Lower lobe of right lung (tissue), 2 donors: Measurements from ENCODE around the gene GNG14. TPM values are rescaled to one million over a fixed set of nuclear protein-coding genes. Genes with fewer than 3 reads are reported as not detected.
"Not testable (repeated sequence)": the region's sequence is repeated elsewhere in the genome, so short reads cannot be mapped to it uniquely, and the experiment has no call there.

ENCODE experiments used
- ATAC-seq, 2 donors: fragments of 200-7000 bp; cut with Tn5 transposase; one replicate each; pipeline ENCODE4 v1.9.1; 2020 to 2022; ENCODE audit warnings: mild to moderate bottlenecking in 2 of 2, moderate library complexity in 2 of 2
- DNase-seq: peaks from one replicate; pipeline ENCODE4 v3.0.0-alpha.2; 2020
- H3K27ac ChIP-seq: fragments of 200-600 bp; one replicate; pipeline ENCODE4 v1.8.0; 2022
- H3K27me3 ChIP-seq: fragments of 200-600 bp; one replicate; pipeline ENCODE4 v1.8.0; 2022; ENCODE audit warnings: low read depth
- H3K36me3 ChIP-seq: fragments of 200-600 bp; one replicate; pipeline ENCODE4 v1.8.0; 2022; ENCODE audit warnings: mild to moderate bottlenecking
- H3K4me1 ChIP-seq: fragments of 200-600 bp; one replicate; pipeline ENCODE4 v1.8.0; 2022
- H3K4me3 ChIP-seq: fragments of 200-600 bp; one replicate; pipeline ENCODE4 v1.8.0; 2022; ENCODE audit warnings: mild to moderate bottlenecking
- H3K9me3 ChIP-seq: fragments of 200-600 bp; one replicate; pipeline ENCODE4 v1.8.0; 2022
- CTCF ChIP-seq: fragments of 200-600 bp; IDR thresholded peaks from one replicate; pipeline ENCODE4 v1.8.0; 2022; ENCODE audit warnings: antibody characterized with exemption, mild to moderate bottlenecking
- intact Hi-C: fragments of 100-400 bp; cut with DNase I; formaldehyde crosslinking; loops from one replicate; pipeline ENCODE4 v1.11.0; 2022
- total RNA-seq: library from RNA; stranded (reverse); fragmentation: NEBNext Ultra II Directional; extraction: Animal tissue kit (Norgen Biotek cat#: 25700); gene quantifications from one replicate; pipeline ENCODE4 v1.2.1, GENCODE V29; 2021
- donor health status: DM: no; HTN: yes; CAD: no; lungs with severe emphysema.

Gene GNG14
- total RNA-seq, 1 donor from 2014 or later: not detected

DNA sequence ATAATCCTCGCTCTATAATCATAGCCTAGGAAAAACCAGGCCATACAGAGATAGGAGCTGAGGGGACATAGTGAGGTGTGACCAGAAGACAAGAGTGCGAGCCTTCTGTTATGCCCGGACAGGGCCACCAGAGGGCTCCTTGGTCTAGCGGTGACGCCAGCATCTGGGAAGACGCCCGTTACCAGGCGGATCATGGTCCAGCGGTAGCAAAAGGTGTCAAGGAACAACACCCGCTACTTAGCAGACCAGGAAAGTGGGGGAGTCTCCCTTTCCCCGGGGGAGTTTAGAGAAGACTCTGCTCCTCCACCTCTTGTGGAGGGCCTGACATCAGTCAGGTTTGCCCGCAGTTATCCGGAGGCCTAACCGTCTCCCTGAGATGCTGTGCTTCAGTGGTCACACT, 24.3 kb downstream of the GNG14 start:
- H3K4me1 ChIP-seq, H3K9me3 ChIP-seq, intact Hi-C loops, DNase-seq, H3K27ac ChIP-seq, H3K27me3 ChIP-seq, ATAC-seq, H3K4me3 ChIP-seq: not testable (repeated sequence)
- TF ChIP-seq CTCF: peak; percentile 28
- H3K36me3 ChIP-seq: peaks cover 95% of the 10 kb centered on the region

DNA sequence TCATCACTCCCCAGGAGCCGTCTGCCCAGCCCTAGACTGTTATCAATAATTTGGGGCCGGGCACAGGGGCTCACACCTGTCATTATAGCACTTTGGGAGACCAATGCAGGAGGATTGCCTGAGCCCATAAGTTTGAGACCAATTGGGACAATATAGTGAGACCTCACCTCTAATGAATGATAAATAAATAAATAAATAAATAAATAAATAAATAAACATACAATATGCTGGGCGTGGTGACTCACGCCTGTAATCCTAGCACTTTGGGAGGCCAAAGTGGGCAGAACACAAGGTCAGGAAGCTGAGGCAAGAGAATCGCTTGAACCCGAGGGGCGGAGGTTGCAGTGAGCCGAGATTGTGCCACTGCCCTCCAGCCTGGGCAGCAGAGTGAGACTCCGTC, 25.5 kb downstream of the GNG14 start:
- H3K4me3 ChIP-seq: not testable (repeated sequence)

DNA sequence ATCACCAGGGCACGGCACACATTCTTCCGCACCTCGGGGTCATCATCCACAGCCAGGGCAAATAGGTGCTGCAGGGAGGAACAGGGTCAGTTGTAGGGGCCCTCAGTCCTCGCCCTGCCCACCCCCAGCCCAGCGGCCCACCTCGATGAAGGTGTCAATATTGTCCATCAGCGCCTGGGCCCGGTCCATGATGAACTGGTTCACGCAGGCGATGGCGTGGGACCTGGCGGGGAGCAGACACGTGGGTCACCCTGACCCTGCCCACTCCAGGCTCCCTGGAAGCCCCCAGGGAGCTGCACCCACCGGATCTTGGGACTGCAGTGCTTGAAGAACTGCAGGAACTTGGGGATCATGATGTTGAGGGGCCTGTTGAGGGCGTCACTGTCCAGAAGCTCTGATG, 27.3 kb downstream of the GNG14 start:
- no peaks in the 10 kb centered on the region for H3K9me3 ChIP-seq
- DNase-seq (no peak), ATAC-seq (peak in 1 of 2 donors; percentile 13)
- no peak for TF ChIP-seq CTCF
- H3K4me1 ChIP-seq: peaks cover 3% of the 10 kb centered on the region
- H3K27me3 ChIP-seq: no peaks in the 10 kb centered on the region
- H3K4me3 ChIP-seq: no peak overlapping the region
- no peak overlapping the region for H3K27ac ChIP-seq
- intact Hi-C loops: no loop called here
- peaks cover 86% of the 10 kb centered on the region for H3K36me3 ChIP-seq

More for the DNA sequence above, 25.5 kb downstream of the GNG14 start:
- H3K9me3 ChIP-seq, H3K27me3 ChIP-seq, ATAC-seq, H3K4me1 ChIP-seq, DNase-seq, intact Hi-C loops, H3K27ac ChIP-seq: not testable (repeated sequence)
- peaks cover 95% of the 10 kb centered on the region for H3K36me3 ChIP-seq

DNA sequence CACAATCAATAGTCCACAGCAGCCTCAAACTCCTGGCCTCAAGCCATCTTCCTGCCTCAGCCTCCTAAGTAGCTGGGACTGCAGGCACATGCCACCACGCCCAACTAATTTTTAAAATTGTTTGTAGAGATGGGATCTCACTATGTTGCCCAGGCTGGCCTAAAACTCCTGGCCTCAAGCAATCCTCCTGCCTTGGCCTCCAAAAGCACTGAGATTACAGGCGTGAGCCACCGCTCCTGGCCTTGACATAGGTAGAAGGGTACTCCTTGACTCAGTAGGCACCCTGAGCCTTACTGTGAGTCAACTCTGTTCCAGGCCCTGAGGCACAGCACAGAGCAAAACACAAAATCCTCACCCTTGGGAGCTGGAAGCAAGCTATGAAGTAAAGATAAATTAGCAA, 28.1 kb downstream of the GNG14 start:
- H3K9me3 ChIP-seq: no peaks in the 10 kb centered on the region
- intact Hi-C loops: no loop called here

GRCh38 chr19:12720296-12720695, 32.5 kb downstream of the GNG14 start:
- Histone ChIP-seq H3K9me3 (no peaks in the 10 kb centered on the region), H3K36me3 (peaks cover 39% of the 10 kb centered on the region), H3K4me3 (peak overlapping the region; percentile 66), H3K27ac (peak overlapping the region; percentile 31), H3K4me1 (peaks cover 32% of the 10 kb centered on the region), H3K27me3 (no peaks in the 10 kb centered on the region)
- no peak for TF ChIP-seq CTCF
- no peak for ATAC-seq
- DNase-seq: no peak
- intact Hi-C loops: no loop called here

More for the DNA sequence above, 28.1 kb downstream of the GNG14 start:
- no peak for TF ChIP-seq CTCF
- peaks cover 78% of the 10 kb centered on the region for H3K36me3 ChIP-seq
- peaks cover 12% of the 10 kb centered on the region for H3K4me1 ChIP-seq
- no peak overlapping the region for H3K4me3 ChIP-seq
- DNase-seq: no peak
- ATAC-seq: no peak
- no peak overlapping the region for H3K27ac ChIP-seq
- H3K27me3 ChIP-seq: no peaks in the 10 kb centered on the region

GRCh38 chr19:12720851-12721655, 33.3 kb downstream of the GNG14 start:
- intact Hi-C loops: no loop called here
- no peak for TF ChIP-seq CTCF
- H3K4me3 ChIP-seq: peak overlapping the region; percentile 66
- H3K4me1 ChIP-seq: peaks cover 32% of the 10 kb centered on the region
- ATAC-seq: peak in 1 of 2 donors; percentile 3
- peaks cover 32% of the 10 kb centered on the region for H3K36me3 ChIP-seq
- DNase-seq: no peak
- H3K27ac ChIP-seq: peak overlapping the region; percentile 87
- no peaks in the 10 kb centered on the region for H3K27me3 ChIP-seq
- H3K9me3 ChIP-seq: no peaks in the 10 kb centered on the region
